Cardiac fibroblast (primary cell): ENCODE results near the gene AKNA.
"Not testable (repeated sequence)": the region's sequence is repeated elsewhere in the genome, so short reads cannot be mapped to it uniquely, and the experiment has no call there.

Source experiments
- DNase-seq, 2 donors: peaks; one replicate each; pipeline versions ENCODE4 v3.0.0 to v3.0.0-alpha.2; 2010; ENCODE audit warnings: low read depth in 2 of 2
- H3K4me3 ChIP-seq, 2 donors: replicated peaks in 1 of 2; 1 replicate in 1 of 2; 2 replicates in 1 of 2; pipeline ENCODE4 v1.5.1; 2011; ENCODE audit warnings: low read depth in 2 of 2, low read length in 2 of 2, mild to moderate bottlenecking in 2 of 2, moderate library complexity in 1 of 2
- TF ChIP-seq, protein P1 (sequence below): IDR thresholded peaks from one replicate; pipeline ENCODE4 v1.5.1; 2011; ENCODE audit warnings: low read depth, mild to moderate bottlenecking, low read length, inconsistent platforms

Gene AKNA

DNA sequence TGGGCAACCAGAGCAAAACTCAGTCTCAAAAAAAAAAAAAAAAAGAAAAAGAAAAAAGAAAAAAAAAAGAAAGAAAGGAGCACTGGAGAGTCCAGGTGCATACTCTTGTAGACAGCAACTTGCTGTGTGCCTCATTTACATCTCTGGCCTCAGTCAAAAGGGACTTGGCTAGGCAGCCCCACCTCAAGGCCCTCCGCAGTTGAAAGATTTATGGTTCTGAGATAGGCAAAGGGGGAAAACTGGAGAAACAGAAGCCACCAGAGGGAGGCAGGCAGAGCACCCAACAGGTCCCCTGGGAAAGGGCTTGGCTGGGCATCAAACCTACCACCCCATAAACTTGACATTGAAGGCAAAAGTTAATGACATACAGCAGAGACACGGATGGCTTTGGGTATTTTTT lies 52.0 kb downstream of the AKNA start:
- TF ChIP-seq, protein P1, sequence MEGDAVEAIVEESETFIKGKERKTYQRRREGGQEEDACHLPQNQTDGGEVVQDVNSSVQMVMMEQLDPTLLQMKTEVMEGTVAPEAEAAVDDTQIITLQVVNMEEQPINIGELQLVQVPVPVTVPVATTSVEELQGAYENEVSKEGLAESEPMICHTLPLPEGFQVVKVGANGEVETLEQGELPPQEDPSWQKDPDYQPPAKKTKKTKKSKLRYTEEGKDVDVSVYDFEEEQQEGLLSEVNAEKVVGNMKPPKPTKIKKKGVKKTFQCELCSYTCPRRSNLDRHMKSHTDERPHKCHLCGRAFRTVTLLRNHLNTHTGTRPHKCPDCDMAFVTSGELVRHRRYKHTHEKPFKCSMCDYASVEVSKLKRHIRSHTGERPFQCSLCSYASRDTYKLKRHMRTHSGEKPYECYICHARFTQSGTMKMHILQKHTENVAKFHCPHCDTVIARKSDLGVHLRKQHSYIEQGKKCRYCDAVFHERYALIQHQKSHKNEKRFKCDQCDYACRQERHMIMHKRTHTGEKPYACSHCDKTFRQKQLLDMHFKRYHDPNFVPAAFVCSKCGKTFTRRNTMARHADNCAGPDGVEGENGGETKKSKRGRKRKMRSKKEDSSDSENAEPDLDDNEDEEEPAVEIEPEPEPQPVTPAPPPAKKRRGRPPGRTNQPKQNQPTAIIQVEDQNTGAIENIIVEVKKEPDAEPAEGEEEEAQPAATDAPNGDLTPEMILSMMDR = no peak
- no peak overlapping the region for H3K4me3 ChIP-seq
- DNase-seq = no peak

DNA sequence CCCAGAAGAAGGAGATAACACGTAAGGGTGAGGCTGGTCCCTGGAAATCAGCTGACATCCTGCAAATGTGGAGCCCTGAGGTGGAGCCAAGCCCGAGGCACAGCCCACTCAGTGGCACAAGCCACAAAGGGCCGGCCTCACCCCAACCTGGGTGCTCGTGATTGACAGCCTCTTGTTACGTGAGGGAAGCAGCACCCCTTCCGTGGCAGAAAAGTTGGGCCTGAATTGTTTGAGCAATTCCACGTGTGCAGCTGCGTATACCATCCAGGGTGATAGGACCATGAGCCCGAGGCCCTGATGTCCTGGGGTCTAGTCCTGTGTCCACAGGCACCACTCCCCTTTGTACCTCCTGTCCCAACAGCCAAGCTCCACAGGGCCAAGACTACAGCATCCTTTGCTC lies 53.3 kb downstream of the AKNA start:
- DNase-seq = no peak
- no peak overlapping the region for H3K4me3 ChIP-seq
- TF ChIP-seq, protein P1 = no peak

DNA sequence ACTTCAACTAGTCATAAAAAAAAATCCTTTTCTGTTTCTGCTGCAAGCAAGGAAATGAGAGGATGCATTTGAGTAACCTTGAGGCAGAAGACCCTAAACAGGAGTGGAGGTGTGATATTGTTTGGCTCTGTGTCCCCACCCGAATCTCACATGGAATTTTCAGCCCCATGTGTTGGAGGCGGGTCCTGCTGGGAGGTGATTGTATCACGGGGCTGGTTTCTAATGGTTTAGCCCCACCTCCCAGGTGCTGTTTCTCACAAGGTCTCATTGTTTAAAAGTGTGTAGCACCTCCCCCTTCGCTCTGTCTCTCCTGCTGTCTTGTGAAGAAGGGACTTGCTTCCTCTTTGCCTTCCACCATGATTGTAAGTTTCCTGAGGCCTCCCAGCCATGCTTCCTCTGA lies 54.1 kb downstream of the AKNA start:
- H3K4me3 ChIP-seq, DNase-seq: not testable (repeated sequence)

DNA sequence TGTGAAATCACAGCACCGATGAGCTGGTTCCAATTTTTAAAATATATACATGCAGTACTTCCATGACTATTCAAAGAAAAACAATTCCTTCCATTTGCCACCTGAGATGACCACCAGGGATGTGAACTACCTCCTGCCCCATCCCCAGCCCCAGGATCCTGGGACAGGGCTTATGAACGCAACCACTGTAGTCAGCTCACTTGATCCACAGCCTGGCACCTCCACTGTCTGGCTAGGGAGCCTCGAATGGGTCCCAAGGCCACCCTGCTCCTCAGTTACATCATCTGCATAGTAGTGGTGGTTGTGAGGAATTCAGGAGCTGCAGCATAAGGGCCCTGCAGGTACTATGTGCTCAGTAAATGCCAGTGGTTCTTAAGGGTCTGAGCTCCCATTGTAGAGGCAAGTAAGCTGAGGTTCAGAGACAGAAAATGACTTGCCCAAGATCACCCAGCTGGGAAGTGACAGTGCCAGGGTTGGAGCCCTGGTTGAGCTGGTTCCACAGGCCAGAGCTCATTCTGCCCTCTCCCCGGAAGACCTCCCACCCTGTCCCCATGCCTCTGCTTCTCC lies 55.2 kb downstream of the AKNA start:
- not testable (repeated sequence) for H3K4me3 ChIP-seq, DNase-seq

DNA sequence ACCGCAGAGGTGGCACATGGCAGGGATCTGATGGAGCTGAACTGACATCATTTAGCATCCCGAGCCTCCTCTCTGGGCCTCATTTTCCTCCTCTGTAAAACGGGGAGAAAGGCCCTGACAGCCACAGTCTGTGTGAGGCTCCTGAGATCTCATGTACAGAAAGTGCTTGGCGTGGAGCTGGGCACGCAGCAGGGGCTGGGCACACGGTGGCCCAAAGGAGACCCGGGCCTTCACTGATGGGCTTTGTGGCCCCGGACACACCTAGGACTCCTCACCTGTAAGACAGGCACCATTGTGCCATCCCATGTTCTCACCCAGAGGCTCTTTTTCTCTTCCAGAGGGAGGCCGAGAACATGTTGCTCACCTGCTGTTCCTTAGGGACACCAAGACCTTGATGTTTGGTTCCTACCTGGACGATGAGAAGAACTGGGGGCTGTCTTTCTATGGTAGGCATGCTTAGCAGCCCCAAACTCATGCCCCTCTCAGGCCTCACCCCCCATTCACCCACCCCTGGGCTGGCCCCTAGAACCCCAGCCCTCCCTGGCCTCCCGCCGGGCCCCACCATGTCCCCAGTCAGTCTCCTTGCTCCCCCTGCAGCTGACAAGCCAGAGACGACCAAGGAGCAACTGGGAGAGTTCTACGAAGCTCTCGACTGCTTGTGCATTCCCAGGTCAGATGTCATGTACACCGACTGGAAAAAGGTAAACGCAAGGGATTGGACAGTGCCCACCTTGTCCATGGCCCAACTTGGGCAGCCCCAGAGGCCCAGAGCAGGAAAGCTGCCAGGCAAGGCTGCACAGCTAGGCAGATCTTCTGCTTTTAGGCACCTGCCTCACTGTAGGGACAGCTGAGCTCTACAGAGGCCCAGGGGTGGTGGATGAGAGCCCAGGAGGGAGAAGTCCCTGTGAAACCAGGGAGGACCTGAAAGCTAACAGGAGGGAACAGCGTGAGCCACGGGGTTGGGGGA lies 56.3 kb downstream of the AKNA start:
- DNase-seq = not testable (repeated sequence)

DNA sequence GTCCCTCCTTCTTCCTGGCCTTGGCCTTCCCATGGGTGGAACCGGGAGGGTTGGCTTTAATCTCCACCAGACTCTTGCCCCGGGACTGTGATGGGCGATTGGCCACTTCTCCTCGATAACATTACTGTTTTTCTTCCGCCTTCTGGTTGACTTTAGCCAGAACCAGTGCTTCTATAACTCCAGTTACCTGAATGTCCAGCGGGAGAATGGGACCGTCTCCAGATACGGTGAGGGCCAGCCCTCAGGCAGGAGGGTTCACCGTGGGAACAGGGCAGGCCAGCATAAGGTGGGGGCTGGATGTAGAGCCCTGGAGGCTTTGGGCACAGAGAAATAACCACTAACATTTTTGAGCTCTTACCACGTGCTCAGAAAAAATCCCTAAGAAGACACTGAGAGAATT lies 57.1 kb downstream of the AKNA start:
- H3K4me3 ChIP-seq = no peak overlapping the region
- TF ChIP-seq, protein P1 = no peak

More for the DNA sequence above, 56.3 kb downstream of the AKNA start:
- not testable (repeated sequence) for H3K4me3 ChIP-seq

DNA sequence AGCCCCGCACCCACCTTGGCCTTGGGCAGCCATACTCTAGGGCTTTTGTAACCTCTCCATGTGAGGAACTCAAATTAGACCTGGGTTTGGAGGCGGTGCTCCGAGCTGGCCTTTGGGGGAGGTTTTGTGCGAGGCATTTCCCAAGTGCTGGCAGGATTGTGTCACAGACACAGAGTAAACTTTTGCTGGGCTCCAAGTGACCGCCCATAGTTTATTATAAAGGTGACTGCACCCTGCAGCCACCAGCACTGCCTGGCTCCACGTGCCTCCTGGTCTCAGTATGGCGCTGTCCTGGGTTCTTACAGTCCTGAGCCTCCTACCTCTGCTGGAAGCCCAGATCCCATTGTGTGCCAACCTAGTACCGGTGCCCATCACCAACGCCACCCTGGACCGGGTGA lies 58.2 kb downstream of the AKNA start, which contains the start of gene ORM2:
TSS of gene ORM2 (plus strand) at position 245 of the 398 bp plus-strand sequence. CDS start at position 281, 36 bp downstream.
- DNase-seq, H3K4me3 ChIP-seq: not testable (repeated sequence)

More for the DNA sequence above, 57.1 kb downstream of the AKNA start:
- DNase-seq = no peak

DNA sequence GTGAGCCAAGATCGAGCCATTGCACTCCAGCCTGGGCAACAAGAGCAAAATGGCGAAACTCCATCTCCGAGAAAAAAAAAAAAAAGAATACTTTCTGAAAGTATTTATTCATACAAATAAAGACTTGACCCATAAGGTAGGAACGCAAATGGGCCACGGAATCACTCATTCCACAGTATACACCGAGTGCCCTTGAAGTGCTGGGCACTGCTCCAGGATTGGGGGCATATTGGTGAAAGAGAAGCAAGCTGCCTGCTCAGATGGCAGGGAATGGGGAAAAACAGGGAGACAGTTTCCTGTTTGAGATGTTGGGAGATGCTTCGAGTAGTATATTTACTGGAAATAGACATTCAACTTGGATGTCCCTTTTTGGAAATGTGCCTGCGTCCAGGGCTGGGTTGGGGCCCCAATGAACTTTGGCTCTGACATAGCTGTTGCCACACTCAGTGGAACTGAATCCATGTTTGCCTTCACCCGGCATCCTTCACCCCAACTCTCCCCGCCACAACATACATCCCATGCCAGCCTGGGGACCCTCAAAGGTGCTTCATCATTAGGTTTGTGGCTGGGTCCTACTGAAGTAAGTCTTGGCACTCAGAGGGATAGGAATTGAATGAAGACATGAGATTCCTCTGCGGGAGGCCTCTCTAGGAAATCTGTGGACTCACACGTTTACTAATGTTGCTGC lies 58.7 kb downstream of the AKNA start:
- not testable (repeated sequence) for H3K4me3 ChIP-seq, DNase-seq

DNA sequence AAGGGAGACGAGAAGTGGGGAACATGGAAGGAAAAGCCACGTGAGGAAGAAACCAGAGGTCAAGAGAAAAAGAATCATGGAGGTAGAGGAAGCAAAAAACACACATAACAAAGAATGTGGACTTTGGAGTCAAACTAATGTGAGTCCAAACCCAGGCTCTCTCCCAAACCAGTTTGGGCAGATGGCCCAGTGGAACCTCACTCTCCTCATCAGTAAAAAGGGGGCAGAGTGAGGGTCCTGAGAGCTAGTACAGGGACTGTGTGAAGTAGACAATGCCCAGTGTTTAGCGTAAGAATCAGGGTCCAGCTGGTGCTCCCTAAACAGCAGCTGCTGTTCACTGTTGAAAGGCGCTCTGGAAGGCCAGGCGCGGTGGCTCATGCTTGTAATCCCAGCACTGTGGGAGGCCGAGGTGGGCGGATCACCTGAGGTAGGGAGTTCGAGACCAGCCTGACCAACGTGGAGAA lies 59.4 kb downstream of the AKNA start:
- not testable (repeated sequence) for H3K4me3 ChIP-seq, DNase-seq
